Measurements from ENCODE around the gene IKZF3. TPM values are rescaled to one million over a fixed set of nuclear protein-coding genes. Genes with fewer than 3 reads are reported as not detected.

The IKZF3 gene
- polyA plus RNA-seq, 1 donor (not counting 4 experiments of a cell fraction or from before 2014, with no cell fraction given) = not detected

DNA sequence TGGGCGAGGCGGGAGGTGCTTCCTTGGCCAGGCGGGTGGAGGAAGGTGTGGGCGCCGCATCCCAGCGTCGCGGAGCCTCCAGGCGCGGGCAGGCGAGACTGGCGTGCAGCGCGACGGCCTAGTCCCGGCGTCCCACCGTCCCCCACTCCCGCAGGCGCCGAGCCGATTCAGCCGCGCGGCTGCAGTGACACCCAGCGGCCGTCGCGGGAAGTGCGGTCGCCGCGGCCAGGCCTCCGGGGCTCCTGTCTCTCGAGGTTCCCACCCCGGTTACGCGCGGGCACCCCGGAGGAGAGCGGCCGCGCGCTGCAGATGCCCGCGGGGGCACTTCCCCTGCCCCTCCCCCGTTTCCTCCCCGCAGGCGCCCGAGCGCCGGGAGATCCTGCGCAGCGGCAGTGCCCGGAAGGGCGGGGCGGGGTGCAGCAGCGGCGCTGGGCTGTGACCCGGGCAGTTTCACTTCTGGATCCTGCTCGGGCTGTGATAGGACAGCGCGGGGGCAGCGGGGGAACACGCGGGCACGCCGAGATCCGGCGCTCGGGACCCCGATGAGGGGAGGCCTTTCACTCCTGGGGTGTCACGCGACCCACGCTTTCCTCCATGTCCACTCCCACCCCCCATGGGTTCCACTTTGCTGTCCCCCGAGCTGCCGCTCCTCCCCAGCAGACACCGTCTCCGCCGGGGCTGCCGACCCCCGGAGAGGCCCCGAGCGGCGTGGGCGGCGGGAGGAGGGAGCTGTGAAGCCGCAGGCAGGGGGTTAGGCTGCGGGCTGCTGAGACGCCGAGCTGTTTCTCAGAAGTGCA lies 109.8 kb downstream of the IKZF3 start:
- H3K9me3 ChIP-seq (ENCODE audit: control insufficient read depth, low read depth, low read length) = no peaks in the 10 kb centered on the region
- dilution Hi-C loops (cut with MboI; ENCODE audit: extremely low pct_ligation_motif_present, low sequenced_read_pairs) = no loop called here
- H3K4me2 ChIP-seq (ENCODE audit: control insufficient read depth, extremely low read depth, insufficient read depth, low read depth, low read length) = peak overlapping the region; percentile 72
- TF ChIP-seq EZH2 (IDR thresholded peaks at IDR 0.05; ENCODE audit: low read length) = no peak
- TF ChIP-seq, protein P1, sequence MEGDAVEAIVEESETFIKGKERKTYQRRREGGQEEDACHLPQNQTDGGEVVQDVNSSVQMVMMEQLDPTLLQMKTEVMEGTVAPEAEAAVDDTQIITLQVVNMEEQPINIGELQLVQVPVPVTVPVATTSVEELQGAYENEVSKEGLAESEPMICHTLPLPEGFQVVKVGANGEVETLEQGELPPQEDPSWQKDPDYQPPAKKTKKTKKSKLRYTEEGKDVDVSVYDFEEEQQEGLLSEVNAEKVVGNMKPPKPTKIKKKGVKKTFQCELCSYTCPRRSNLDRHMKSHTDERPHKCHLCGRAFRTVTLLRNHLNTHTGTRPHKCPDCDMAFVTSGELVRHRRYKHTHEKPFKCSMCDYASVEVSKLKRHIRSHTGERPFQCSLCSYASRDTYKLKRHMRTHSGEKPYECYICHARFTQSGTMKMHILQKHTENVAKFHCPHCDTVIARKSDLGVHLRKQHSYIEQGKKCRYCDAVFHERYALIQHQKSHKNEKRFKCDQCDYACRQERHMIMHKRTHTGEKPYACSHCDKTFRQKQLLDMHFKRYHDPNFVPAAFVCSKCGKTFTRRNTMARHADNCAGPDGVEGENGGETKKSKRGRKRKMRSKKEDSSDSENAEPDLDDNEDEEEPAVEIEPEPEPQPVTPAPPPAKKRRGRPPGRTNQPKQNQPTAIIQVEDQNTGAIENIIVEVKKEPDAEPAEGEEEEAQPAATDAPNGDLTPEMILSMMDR (optimal IDR thresholded peaks at IDR 0.05 in 1 of 3, IDR thresholded peaks at IDR 0.05 in 1 of 3, conservative IDR thresholded peaks at IDR 0.05 in 1 of 3; ENCODE audit: extremely low read depth in 1 of 3, insufficient read depth in 2 of 3, low read length in 3 of 3) = peak; percentile 46 to 91 (median 90)
- FAIRE-seq = no peak
- DNase-seq (ENCODE audit: low read depth, low spot score) = no peak
- peak overlapping the region; percentile 90 for H2AFZ ChIP-seq (ENCODE audit: control insufficient read depth, low read length)
- no peaks in the 10 kb centered on the region for H3K79me2 ChIP-seq (ENCODE audit: control insufficient read depth, insufficient read depth, low read length)
- peak overlapping the region; percentile 79 for H3K9ac ChIP-seq (ENCODE audit: control insufficient read depth, extremely low read depth, insufficient read depth, low read length)
- H3K4me3 ChIP-seq (ENCODE audit: control insufficient read depth in 2 of 3, extremely low read depth in 1 of 3, insufficient read depth in 2 of 3, low read depth in 1 of 3, low read length in 3 of 3) = peak overlapping the region; percentile 53 to 67 (median 58)
- peak overlapping the region; percentile 18 for H3K27ac ChIP-seq (ENCODE audit: control insufficient read depth, insufficient read depth, low read length)
- no peaks in the 10 kb centered on the region for H3K36me3 ChIP-seq (ENCODE audit: control insufficient read depth in 2 of 2, extremely low read depth in 1 of 2, insufficient read depth in 2 of 2, low read length in 2 of 2)
- no peaks in the 10 kb centered on the region for H3K9me1 ChIP-seq (ENCODE audit: control insufficient read depth, extremely low read depth, insufficient read depth, low read length)
- H4K20me1 ChIP-seq (ENCODE audit: control insufficient read depth, extremely low read depth, insufficient read depth, low read length) = no peaks in the 10 kb centered on the region
- peaks cover 7% of the 10 kb centered on the region for H3K4me1 ChIP-seq (ENCODE audit: control insufficient read depth, extremely low read depth, insufficient read depth, low read length)
- peaks cover 44% of the 10 kb centered on the region for H3K27me3 ChIP-seq (ENCODE audit: control insufficient read depth, extremely low read depth, insufficient read depth, low read length)

DNA sequence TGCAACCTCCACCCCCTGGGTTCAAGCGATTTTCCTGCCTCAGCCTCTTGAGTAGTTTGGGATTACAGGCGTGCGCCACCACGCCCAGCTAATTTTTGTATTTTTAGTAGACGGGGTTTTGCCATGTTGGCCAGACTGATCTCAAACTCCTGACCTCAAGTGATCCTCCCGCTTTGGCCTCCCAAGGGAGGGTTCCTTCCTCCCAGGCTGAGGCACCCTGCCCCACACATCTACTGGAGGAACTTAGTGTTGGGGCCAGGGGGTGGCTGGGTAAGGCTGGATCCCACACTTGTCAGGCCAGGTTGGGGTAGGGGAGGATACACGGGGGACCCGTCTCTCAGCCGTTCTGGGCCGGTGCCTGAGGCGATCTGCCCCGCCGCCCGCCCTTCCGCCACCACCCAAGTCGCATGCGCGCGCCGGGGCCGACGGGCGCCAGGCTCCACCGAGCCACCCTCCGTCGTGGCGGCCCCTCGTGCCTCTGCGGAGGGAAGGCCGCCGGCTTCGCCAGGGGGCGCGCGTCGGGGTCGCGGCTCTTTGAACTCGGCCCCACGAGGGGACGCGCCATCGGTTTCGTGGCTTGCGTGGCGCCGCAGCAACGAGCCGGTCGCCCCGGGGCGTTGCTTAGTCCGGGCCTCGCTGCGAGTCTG lies 110.5 kb downstream of the IKZF3 start:
- H4K20me1 ChIP-seq (ENCODE audit: control insufficient read depth, extremely low read depth, insufficient read depth, low read length) = no peaks in the 10 kb centered on the region
- no peak for TF ChIP-seq EZH2 (IDR thresholded peaks at IDR 0.05; ENCODE audit: low read length)
- TF ChIP-seq, protein P1 (optimal IDR thresholded peaks at IDR 0.05 in 1 of 3, IDR thresholded peaks at IDR 0.05 in 1 of 3, conservative IDR thresholded peaks at IDR 0.05 in 1 of 3; ENCODE audit: extremely low read depth in 1 of 3, insufficient read depth in 2 of 3, low read length in 3 of 3) = peak in 1 of 3 experiments; percentile 27
- FAIRE-seq = no peak
- dilution Hi-C loops (cut with MboI; ENCODE audit: extremely low pct_ligation_motif_present, low sequenced_read_pairs) = no loop called here
- H2AFZ ChIP-seq (ENCODE audit: control insufficient read depth, low read length) = peak overlapping the region; percentile 88
- no peaks in the 10 kb centered on the region for H3K79me2 ChIP-seq (ENCODE audit: control insufficient read depth, insufficient read depth, low read length)
- H3K4me2 ChIP-seq (ENCODE audit: control insufficient read depth, extremely low read depth, insufficient read depth, low read depth, low read length) = peak overlapping the region; percentile 72
- no peak overlapping the region for H3K27ac ChIP-seq (ENCODE audit: control insufficient read depth, insufficient read depth, low read length)
- H3K4me1 ChIP-seq (ENCODE audit: control insufficient read depth, extremely low read depth, insufficient read depth, low read length) = peaks cover 7% of the 10 kb centered on the region
- no peaks in the 10 kb centered on the region for H3K9me3 ChIP-seq (ENCODE audit: control insufficient read depth, low read depth, low read length)
- DNase-seq (ENCODE audit: low read depth, low spot score) = no peak
- H3K9ac ChIP-seq (ENCODE audit: control insufficient read depth, extremely low read depth, insufficient read depth, low read length) = peak overlapping the region; percentile 79
- H3K27me3 ChIP-seq (ENCODE audit: control insufficient read depth, extremely low read depth, insufficient read depth, low read length) = peaks cover 37% of the 10 kb centered on the region
- H3K9me1 ChIP-seq (ENCODE audit: control insufficient read depth, extremely low read depth, insufficient read depth, low read length) = no peaks in the 10 kb centered on the region
- peak overlapping the region; percentile 43 to 67 (median 53) for H3K4me3 ChIP-seq (ENCODE audit: control insufficient read depth in 2 of 3, extremely low read depth in 1 of 3, insufficient read depth in 2 of 3, low read depth in 1 of 3, low read length in 3 of 3)
- no peaks in the 10 kb centered on the region for H3K36me3 ChIP-seq (ENCODE audit: control insufficient read depth in 2 of 2, extremely low read depth in 1 of 2, insufficient read depth in 2 of 2, low read length in 2 of 2)

Measured in keratinocyte (primary cell).